MM.1S (cell line): ENCODE data around the gene PNPLA2.

Source experiments
- DNase-seq: peaks from one replicate; pipeline ENCODE4 v3.0.0-alpha.2; 2015
- H2AFZ ChIP-seq: fragments of 300-600 bp; sonication (generic); 2 replicates; pipeline ENCODE4 v1.6.0; 2016; ENCODE audit warnings: antibody characterized with exemption, low read length
- H3F3A ChIP-seq: fragments of 300-600 bp; sonication (generic); 2 replicates; pipeline ENCODE4 v1.6.1; 2016; ENCODE audit warnings: mild to moderate bottlenecking, antibody characterized with exemption, low read length, moderate library complexity, mixed read lengths; ENCODE audit not compliant: insufficient read depth
- H3K27ac ChIP-seq: fragments of 300-600 bp; sonication (generic); 2 replicates; pipeline ENCODE4 v1.5.1; 2016; ENCODE audit warnings: mild to moderate bottlenecking, low read length
- H3K27me3 ChIP-seq: fragments of 300-600 bp; sonication (generic); replicated peaks from 2 replicates; pipeline ENCODE4 v1.6.0; 2016; ENCODE audit warnings: low read length; ENCODE audit not compliant: insufficient read depth
- H3K36me3 ChIP-seq: fragments of 300-600 bp; sonication (generic); replicated peaks from 2 replicates; pipeline ENCODE4 v1.6.1; 2016; ENCODE audit warnings: mild to moderate bottlenecking, low read length, mixed read lengths; ENCODE audit not compliant: insufficient read depth
- H3K4me1 ChIP-seq: fragments of 300-600 bp; sonication (generic); 2 replicates; pipeline ENCODE4 v1.6.1; 2016; ENCODE audit warnings: low read length, mixed read lengths
- H3K4me2 ChIP-seq: fragments of 300-600 bp; sonication (generic); 2 replicates; pipeline ENCODE4 v1.6.0; 2016; ENCODE audit warnings: low read depth, low read length
- H3K4me3 ChIP-seq: fragments of 300-600 bp; sonication (generic); 2 replicates; pipeline ENCODE4 v1.5.1; 2016; ENCODE audit warnings: low read length, mixed read lengths
- H3K79me2 ChIP-seq: fragments of 300-600 bp; sonication (generic); 2 replicates; pipeline ENCODE4 v1.6.1; 2016; ENCODE audit warnings: mixed run types, low read length, mixed read lengths
- H3K9ac ChIP-seq: fragments of 300-600 bp; sonication (generic); 2 replicates; pipeline ENCODE4 v1.6.1; 2016; ENCODE audit warnings: low read length, mixed read lengths
- H3K9me2 ChIP-seq: fragments of 300-600 bp; sonication (generic); replicated peaks from 2 replicates; pipeline ENCODE4 v1.6.1; 2016; ENCODE audit warnings: mild to moderate bottlenecking, low read length, mixed read lengths; ENCODE audit not compliant: insufficient read depth
- H3K9me3 ChIP-seq: fragments of 300-600 bp; sonication (generic); replicated peaks from 2 replicates; pipeline ENCODE4 v1.6.1; 2016; ENCODE audit warnings: mild to moderate bottlenecking, low read length, mixed read lengths; ENCODE audit not compliant: insufficient read depth
- H4K20me1 ChIP-seq: fragments of 300-600 bp; sonication (generic); 2 replicates; pipeline ENCODE4 v1.6.1; 2016; ENCODE audit warnings: mild to moderate bottlenecking, low read length, moderate library complexity, mixed read lengths; ENCODE audit not compliant: insufficient read depth
- CTCF ChIP-seq: fragments of 300-600 bp; sonication (generic); IDR thresholded peaks from 2 replicates; pipeline ENCODE4 v1.5.1; 2016; ENCODE audit warnings: antibody characterized with exemption, low read length, mixed read lengths
- EZH2 ChIP-seq: fragments of 300-600 bp; sonication (generic); optimal IDR thresholded peaks from 2 replicates; pipeline ENCODE3; 2017; ENCODE audit warnings: low read depth, mild to moderate bottlenecking, antibody characterized with exemption, low read length, mixed read lengths
- EZH2phosphoT487 ChIP-seq: fragments of 300-600 bp; sonication (generic); IDR thresholded peaks from 2 replicates; pipeline ENCODE4 v1.6.1; 2018; ENCODE audit warnings: antibody characterized with exemption, low read length

Gene PNPLA2

GRCh38 chr11:779955-780532 is 38.7 kb upstream of the PNPLA2 start:
- Histone ChIP-seq H2AFZ (no peak overlapping the region), H3K79me2 (peaks cover 37% of the 10 kb centered on the region), H3K36me3 (no peaks in the 10 kb centered on the region; the same call in 1 of the 2 replicates), H3K27ac (no peak overlapping the region), H3K9ac (no peak overlapping the region), H3K4me1 (peaks cover 3% of the 10 kb centered on the region; the same call in 1 of the 2 replicates), H3F3A (no peaks in the 10 kb centered on the region), H3K4me3 (no peak overlapping the region), H3K9me2 (no peaks in the 10 kb centered on the region), H3K9me3 (no peaks in the 10 kb centered on the region), H4K20me1 (no peaks in the 10 kb centered on the region), H3K27me3 (no peaks in the 10 kb centered on the region), H3K4me2 (no peak overlapping the region)
- no peak for DNase-seq
- TF ChIP-seq CTCF (no peak), EZH2 (no peak), EZH2phosphoT487 (no peak)

- H4K20me1 ChIP-seq: no peaks in the 10 kb centered on the region
Observed at GRCh38 chr11:782264-783174, 36.2 kb upstream of the PNPLA2 start.

GRCh38 chr11:783581-784015 is 35.1 kb upstream of the PNPLA2 start:
- DNase-seq: no peak
- no peak overlapping the region for H3K4me3 ChIP-seq
- no peaks in the 10 kb centered on the region for H3K9me3 ChIP-seq
- H3K9ac ChIP-seq: no peak overlapping the region
- H2AFZ ChIP-seq: no peak overlapping the region
- H3F3A ChIP-seq: 0 out of 2 replicates have a peak, but pooled peaks cover 4% of the 10 kb centered on the region
- peaks cover 12% of the 10 kb centered on the region for H3K79me2 ChIP-seq
- no peaks in the 10 kb centered on the region for H4K20me1 ChIP-seq
- H3K36me3 ChIP-seq: no peaks in the 10 kb centered on the region
- no peak overlapping the region for H3K4me2 ChIP-seq
- H3K9me2 ChIP-seq: no peaks in the 10 kb centered on the region
- no peaks in the 10 kb centered on the region for H3K27me3 ChIP-seq
- TF ChIP-seq CTCF (no peak), EZH2 (no peak), EZH2phosphoT487 (no peak)
- H3K4me1 ChIP-seq: no peaks in the 10 kb centered on the region
- H3K27ac ChIP-seq: no peak overlapping the region

More at GRCh38 chr11:782264-783174, 36.2 kb upstream of the PNPLA2 start:
- DNase-seq: no peak
- Histone ChIP-seq H3K36me3 (no peaks in the 10 kb centered on the region), H3K9me2 (no peaks in the 10 kb centered on the region), H3K27ac (no peak overlapping the region), H3K9ac (no peak overlapping the region), H3K9me3 (no peaks in the 10 kb centered on the region), H3K27me3 (no peaks in the 10 kb centered on the region), H3F3A (0 out of 2 replicates have a peak, but pooled peaks cover 4% of the 10 kb centered on the region), H3K4me1 (peaks cover 3% of the 10 kb centered on the region; the same call in 1 of the 2 replicates), H3K4me3 (no peak overlapping the region), H2AFZ (no peak overlapping the region), H3K79me2 (peaks cover 17% of the 10 kb centered on the region), H3K4me2 (no peak overlapping the region)
- TF ChIP-seq EZH2phosphoT487 (no peak), EZH2 (no peak), CTCF (no peak)
